H1 (cell line): Measurements from ENCODE around the gene PTK6. TPM values are rescaled to one million over a fixed set of nuclear protein-coding genes. Genes with fewer than 3 reads are reported as not detected.

ENCODE experiments used
- CTCF ChIA-PET: fragments of 300-600 bp; sonication (Branson Sonifier 250); formaldehyde crosslinking; loops from one replicate; lab custom pipeline; 2021; ENCODE audit not compliant: partially characterized antibody; lab: Charles Lee
- POLR2A ChIA-PET: fragments of 300-600 bp; sonication (Branson Sonifier 250); formaldehyde crosslinking; loops from one replicate; lab custom pipeline; 2021; ENCODE audit warnings: inconsistent platforms; ENCODE audit not compliant: partially characterized antibody; lab: Charles Lee
- DNase-seq, 2 experiments: peaks; one replicate each; pipeline versions ENCODE4 v3.0.0 to v3.0.0-alpha.2; 2010 to 2022; ENCODE audit warnings: low spot score in 2 of 2, low read depth in 1 of 2, mixed read lengths in 1 of 2
- FAIRE-seq: peaks from 2 replicates; lab custom pipeline; 2011; peaks lifted over from hg19 to GRCh38; lab: Jason Lieb, UNC
- H2AFZ ChIP-seq: 2 replicates; pipeline ENCODE4 v1.8.1; 2012; ENCODE audit warnings: low read length, inconsistent platforms
- H2AK5ac ChIP-seq: 2 replicates; pipeline ENCODE4 v1.6.1; 2013; ENCODE audit warnings: low read depth, low read length
- H2BK120ac ChIP-seq: replicated peaks from 2 replicates; pipeline ENCODE3; 2013; ENCODE audit warnings: low read depth, low read length, inconsistent platforms
- H2BK12ac ChIP-seq: 2 replicates; pipeline ENCODE4 v1.6.1; 2013; ENCODE audit warnings: low read depth, low read length
- H2BK15ac ChIP-seq: 2 replicates; pipeline ENCODE4 v1.6.1; 2013; ENCODE audit warnings: low read length
- H2BK20ac ChIP-seq: 2 replicates; pipeline ENCODE4 v1.6.1; 2013; ENCODE audit warnings: low read length
- H2BK5ac ChIP-seq: 2 replicates; pipeline ENCODE4 v1.6.1; 2013; ENCODE audit warnings: low read depth, low read length
- H3K14ac ChIP-seq: 2 replicates; pipeline ENCODE4 v1.6.1; 2013; ENCODE audit warnings: inconsistent platforms; ENCODE audit not compliant: insufficient read length
- H3K18ac ChIP-seq: 2 replicates; pipeline ENCODE4 v1.6.1; 2013; ENCODE audit warnings: low read length; ENCODE audit errors: extremely low read depth
- H3K23ac ChIP-seq: 2 replicates; pipeline ENCODE4 v1.6.1; 2013; ENCODE audit warnings: inconsistent platforms; ENCODE audit not compliant: insufficient read length
- H3K23me2 ChIP-seq: 2 replicates; pipeline ENCODE4 v1.6.1; 2013; ENCODE audit warnings: low read depth, low read length
- H3K27ac ChIP-seq: 2 replicates; pipeline ENCODE4 v1.6.1; 2011; ENCODE audit warnings: low read depth, low read length, inconsistent platforms
- H3K27me3 ChIP-seq, 4 experiments: replicated peaks in 1 of 4; 1 replicate in 1 of 4; 2 replicates in 3 of 4; pipeline versions ENCODE4 v1.6.1 to v1.8.1; 2011 to 2013; ENCODE audit warnings: low read length in 3 of 4, mild to moderate bottlenecking in 3 of 4, inconsistent platforms in 2 of 4, mixed read lengths in 2 of 4, moderate library complexity in 1 of 4; ENCODE audit not compliant: control insufficient read depth in 3 of 4, insufficient read depth in 3 of 4; ENCODE audit errors: extremely low read depth in 1 of 4
- H3K36me3 ChIP-seq, 4 experiments: 2 replicates each; pipeline versions ENCODE4 v1.6.1 to v1.8.1; 2011 to 2013; ENCODE audit warnings: mild to moderate bottlenecking in 4 of 4, low read length in 3 of 4, moderate library complexity in 2 of 4, control low read depth in 1 of 4, inconsistent platforms in 1 of 4; ENCODE audit not compliant: insufficient read depth in 4 of 4, control insufficient read depth in 2 of 4
- H3K4ac ChIP-seq: replicated peaks from 2 replicates; pipeline ENCODE3; 2013; ENCODE audit warnings: low read length, low read depth, mixed read lengths, inconsistent platforms; ENCODE audit not compliant: insufficient read length
- H3K4me1 ChIP-seq, 4 experiments: replicated peaks in 1 of 4; 1 replicate in 1 of 4; 2 replicates in 3 of 4; pipeline versions ENCODE4 v1.6.1 to v1.8.1; 2011 to 2013; ENCODE audit warnings: low read length in 3 of 4, inconsistent platforms in 2 of 4, mixed read lengths in 1 of 4; ENCODE audit not compliant: insufficient read depth in 4 of 4, control insufficient read depth in 3 of 4
- H3K4me2 ChIP-seq, 2 experiments: 2 replicates each; pipeline versions ENCODE4 v1.6.1 to v1.8.1; 2011 to 2013; ENCODE audit warnings: low read depth in 2 of 2, low read length in 2 of 2, control low read depth in 1 of 2, inconsistent platforms in 1 of 2, mild to moderate bottlenecking in 1 of 2; ENCODE audit not compliant: insufficient read depth in 1 of 2
- H3K4me3 ChIP-seq, 4 experiments: fragments of 200-600, 300-600 bp in 1 of 4; sonication (generic), shearing (Covaris generic), sonication (Bioruptor Twin) in 1 of 4; 2 replicates each; pipeline versions ENCODE4 v1.5.1 to v1.8.1; 2011 to 2016; ENCODE audit warnings: low read length in 4 of 4, low read depth in 3 of 4, control low read depth in 2 of 4, inconsistent platforms in 2 of 4, mild to moderate bottlenecking in 2 of 4, mixed read lengths in 1 of 4, moderate library complexity in 1 of 4; ENCODE audit not compliant: insufficient read depth in 2 of 4; ENCODE audit errors: extremely low read depth in 1 of 4
- H3K56ac ChIP-seq: replicated peaks from 2 replicates; pipeline ENCODE3; 2013; ENCODE audit warnings: low read depth, mild to moderate bottlenecking, mixed read lengths, low read length, inconsistent platforms; ENCODE audit not compliant: insufficient read length
- H3K79me1 ChIP-seq: 2 replicates; pipeline ENCODE4 v1.6.1; 2013; ENCODE audit warnings: low read depth, low read length, control low read depth
- H3K79me2 ChIP-seq, 2 experiments: 2 replicates each; pipeline versions ENCODE4 v1.6.1 to v1.8.1; 2012 to 2013; ENCODE audit warnings: low read length in 2 of 2, mild to moderate bottlenecking in 2 of 2, inconsistent platforms in 1 of 2; ENCODE audit not compliant: insufficient read depth in 2 of 2, control insufficient read depth in 1 of 2
- H3K9ac ChIP-seq, 4 experiments: replicated peaks in 1 of 4; 1 replicate in 1 of 4; 2 replicates in 3 of 4; pipeline versions ENCODE4 v1.6.1 to v1.8.1; 2011 to 2013; ENCODE audit warnings: low read depth in 3 of 4, low read length in 3 of 4, control low read depth in 2 of 4, mild to moderate bottlenecking in 2 of 4, moderate library complexity in 2 of 4, inconsistent platforms in 1 of 4; ENCODE audit errors: extremely low read depth in 1 of 4
- H3K9me3 ChIP-seq, 2 experiments: 2 replicates each; pipeline versions ENCODE4 v1.6.1 to v1.8.1; 2012 to 2013; ENCODE audit warnings: mild to moderate bottlenecking in 2 of 2, moderate library complexity in 2 of 2, control low read depth in 1 of 2, inconsistent platforms in 1 of 2, low read depth in 1 of 2, low read length in 1 of 2, mixed read lengths in 1 of 2; ENCODE audit not compliant: insufficient read depth in 2 of 2
- H4K20me1 ChIP-seq, 2 experiments: replicated peaks in 1 of 2; 2 replicates each; pipeline versions ENCODE3 to v1.8.1; 2011 to 2013; ENCODE audit warnings: inconsistent platforms in 2 of 2, low read length in 2 of 2, mild to moderate bottlenecking in 1 of 2; ENCODE audit not compliant: insufficient read depth in 2 of 2, control insufficient read depth in 1 of 2
- H4K5ac ChIP-seq: 2 replicates; pipeline ENCODE4 v1.6.1; 2013; ENCODE audit warnings: low read length, low read depth, mixed read lengths, inconsistent platforms; ENCODE audit not compliant: insufficient read length
- H4K8ac ChIP-seq: 2 replicates; pipeline ENCODE4 v1.8.0; 2013; ENCODE audit warnings: mild to moderate bottlenecking, moderate library complexity, low read length, inconsistent platforms; ENCODE audit not compliant: insufficient read depth; ENCODE audit errors: extremely low read depth
- H4K91ac ChIP-seq: replicated peaks from 2 replicates; pipeline ENCODE3; 2013; ENCODE audit warnings: low read length, mixed read lengths, inconsistent platforms; ENCODE audit not compliant: insufficient read length
- BACH1 ChIP-seq: IDR thresholded peaks from 2 replicates; pipeline ENCODE4 v1.6.1; 2012; ENCODE audit warnings: low read length, improper control_type of control experiment
- CBX5 ChIP-seq: fragments of 300-800, 300-1000 bp; sonication (generic); IDR thresholded peaks from 2 replicates; pipeline ENCODE4 v1.7.1; 2016; ENCODE audit warnings: antibody characterized with exemption, low read length, low read depth
- CHD1 ChIP-seq: IDR thresholded peaks from 2 replicates; pipeline ENCODE4 v1.6.1; 2012; ENCODE audit warnings: low read depth, low read length, improper control_type of control experiment
- CREB1 ChIP-seq: IDR thresholded peaks from 2 replicates; pipeline ENCODE4 v1.6.1; 2012; ENCODE audit warnings: inconsistent platforms
- CTCF ChIP-seq, 3 experiments: IDR thresholded peaks; 1 replicate in 2 of 3; 2 replicates in 1 of 3; pipeline versions ENCODE4 v1.5.1 to v1.6.1; 2011; ENCODE audit warnings: low read length in 3 of 3, mild to moderate bottlenecking in 3 of 3, inconsistent platforms in 2 of 3, low read depth in 1 of 3, moderate library complexity in 1 of 3; ENCODE audit not compliant: insufficient read depth in 1 of 3; ENCODE audit errors: control extremely low read depth in 1 of 3
- SIN3A ChIP-seq, 2 experiments: IDR thresholded peaks in 1 of 2; conservative IDR thresholded peaks in 1 of 2; 2 replicates each; pipeline ENCODE4 v1.6.1; 2011 to 2012; ENCODE audit warnings: low read length in 2 of 2, improper control_type of control experiment in 1 of 2, low read depth in 1 of 2, mild to moderate bottlenecking in 1 of 2
- SP1 ChIP-seq: IDR thresholded peaks from 2 replicates; pipeline ENCODE4 v1.6.1; 2011; ENCODE audit warnings: low read depth, low read length
- TBP ChIP-seq: IDR thresholded peaks from 2 replicates; pipeline ENCODE4 v1.6.1; 2011; ENCODE audit warnings: low read depth, low read length, improper control_type of control experiment
- WGBS, 2 experiments: shearing (Covaris generic) in 1 of 2; methylation state at CpG; one replicate each; pipeline versions ENCODE4 v1.1.6 to v1.1.7; 2013 to 2015; ENCODE audit warnings: low lambda C conversion rate in 2 of 2, mixed read lengths in 2 of 2, inconsistent platforms in 1 of 2, low coverage in 1 of 2, missing lambda C conversion rate in 1 of 2; ENCODE audit not compliant: insufficient replicate concordance in 2 of 2, insufficient coverage in 1 of 2, insufficient read length in 1 of 2; ENCODE audit errors: extremely low coverage in 1 of 2, missing lambda C conversion rate in 1 of 2; 5-methylcytosine and 5-hydroxymethylcytosine counted together
- polyA plus RNA-seq, 7 experiments: library from polyadenylated mRNA; depleted of rRNA in 3 of 7; stranded (reverse) in 5 of 7; unstranded in 2 of 7; fragments of >200 nt in 5 of 7; fragments of 200-250 nt in 2 of 7; gene quantifications; 1 replicate in 5 of 7; 2 replicates in 1 of 7; 4 replicates in 1 of 7; pipeline versions ENCODE4 v1.2.1 to v1.2.3, GENCODE V29; 2011 to 2013; ENCODE audit warnings: missing spikeins in 2 of 7, mixed read lengths in 2 of 7
- total RNA-seq: library from RNA; stranded (reverse); fragmentation: NEBNext Ultra II Directional; extraction: Animal tissue kit (Norgen Biotek cat#: 25700); gene quantifications from 2 replicates; pipeline ENCODE4 v1.2.1, GENCODE V29; 2021

The PTK6 gene
- total and polyA plus RNA-seq, 2 of the 8 experiments (the other 6 are each of a cell fraction or from before 2014, with no cell fraction given): 0.12 to 0.19 TPM

DNA sequence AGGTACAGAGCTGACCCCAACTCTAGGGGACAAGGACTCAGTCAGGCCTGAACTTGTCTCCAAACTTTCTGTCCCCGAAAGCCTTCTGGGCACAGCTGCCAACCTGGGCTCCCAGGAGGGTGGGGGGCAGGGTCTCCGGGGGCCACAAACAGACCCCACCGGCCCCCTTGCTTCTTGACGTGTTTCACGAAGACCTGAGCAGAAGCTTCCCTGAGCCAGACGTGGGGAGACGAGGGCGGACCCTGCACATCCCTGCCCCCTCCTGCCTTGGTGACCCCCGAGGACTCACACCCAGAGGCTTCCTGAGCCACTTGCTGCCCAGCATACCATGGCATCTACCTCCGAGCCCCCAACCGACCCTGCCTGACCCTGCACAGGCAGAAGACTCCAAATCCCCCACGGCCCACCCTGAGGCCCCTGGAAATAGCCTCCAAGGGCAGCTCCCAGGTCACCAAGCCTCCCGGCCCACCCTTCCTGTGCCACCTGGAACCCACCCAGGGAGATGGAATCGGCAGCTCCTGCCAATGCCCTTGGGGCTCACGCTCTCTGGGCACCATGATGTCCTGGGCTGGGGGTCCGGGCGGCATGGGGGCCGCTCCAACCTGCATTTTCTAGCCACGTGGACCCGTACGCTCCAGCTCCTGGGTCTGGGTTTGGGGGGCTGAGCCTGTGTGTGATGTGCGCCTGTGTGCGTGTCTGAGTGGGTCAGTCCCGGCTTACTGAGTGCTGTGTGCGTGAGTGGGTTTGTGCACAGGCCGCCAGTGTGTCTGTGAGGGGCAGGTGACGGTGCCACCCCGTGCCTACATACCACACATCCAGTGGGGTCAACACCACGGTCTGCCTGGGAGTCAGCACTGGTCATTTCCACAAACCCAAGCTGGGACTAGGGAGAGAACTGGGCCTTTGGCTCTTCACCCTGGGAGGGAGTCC lies 2.5 kb upstream of the PTK6 start:
- Histone ChIP-seq H2AFZ (no peak overlapping the region), H3K18ac (no peak overlapping the region), H4K20me1 (no peaks in the 10 kb centered on the region), H3K14ac (no peak overlapping the region), H2BK20ac (no peak overlapping the region), H2AK5ac (no peak overlapping the region), H3K4me1 (peaks cover 0 to 14% (median 3%) of the 10 kb centered on the region in 4 experiments; a peak in 5 of 7 replicates), H3K4me2 (no peak overlapping the region), H3K4ac (peak overlapping the region; percentile 53), H4K8ac (no peak overlapping the region), H3K36me3 (no peaks in the 10 kb centered on the region), H3K9me3 (no peaks in the 10 kb centered on the region), H3K4me3 (no peak overlapping the region), H2BK120ac (no peak overlapping the region), H3K56ac (no peak overlapping the region), H3K23ac (no peak overlapping the region), H3K23me2 (no peaks in the 10 kb centered on the region), H3K79me1 (no peaks in the 10 kb centered on the region), H3K27ac (no peak overlapping the region), H4K91ac (no peak overlapping the region), H3K27me3 (no peaks in the 10 kb centered on the region), H2BK5ac (no peak overlapping the region; the same call in 1 of the 2 replicates), H4K5ac (no peak overlapping the region), H2BK12ac (peak overlapping the region; percentile 7; the same call in 1 of the 2 replicates), H2BK15ac (no peak overlapping the region), H3K79me2 (no peaks in the 10 kb centered on the region), H3K9ac (no peak overlapping the region)
- ChIA-PET POLR2A (interaction anchor here (1.1 to 3.7 kb wide), 3 partner anchors 17 to 198 kb away, joined by 3 to 26 read pairs (median 3); partner anchors contain the start of gene PPDPF), CTCF (interaction anchor here (0.6 to 4.2 kb wide), 23 partner anchors 7 to 581 kb away, joined by 3 to 22 read pairs (median 5); partner anchors contain the start of genes FNDC11 and PPDPF)
- FAIRE-seq (no peak), DNase-seq (no peak)
- 94% methylated on average over 28 of the region's 29 CpGs; no CpG with 5 or more reads in 1 of the 2 experiments for whole genome bisulfite sequencing, 2 experiments
- TF ChIP-seq SIN3A (conservative IDR thresholded peaks at IDR 0.05 in 1 of 2, IDR thresholded peaks at IDR 0.05 in 1 of 2; ENCODE audit: low read depth in 1 of 2, low read length in 2 of 2): no peak
- no peak for TF ChIP-seq CREB1
- no peak for TF ChIP-seq CHD1
- no peak for TF ChIP-seq SP1
- no peak for TF ChIP-seq CBX5
- TF ChIP-seq CTCF (IDR thresholded peaks at IDR 0.05; ENCODE audit: control extremely low read depth in 1 of 3, insufficient read depth in 1 of 3, low read depth in 1 of 3, low read length in 3 of 3): no peak
- no peak for TF ChIP-seq TBP
- TF ChIP-seq BACH1: no peak
